Measurements from ENCODE around the gene ELK3. TPM values are rescaled to one million over a fixed set of nuclear protein-coding genes. Genes with fewer than 3 reads are reported as not detected.
A peak's percentile ranks its signal among the peaks of the same experiment; 100 is the strongest.

Gene ELK3
- polyA plus RNA-seq, 3 donors: 4.7 to 28.1 (median 26.3) TPM

DNA sequence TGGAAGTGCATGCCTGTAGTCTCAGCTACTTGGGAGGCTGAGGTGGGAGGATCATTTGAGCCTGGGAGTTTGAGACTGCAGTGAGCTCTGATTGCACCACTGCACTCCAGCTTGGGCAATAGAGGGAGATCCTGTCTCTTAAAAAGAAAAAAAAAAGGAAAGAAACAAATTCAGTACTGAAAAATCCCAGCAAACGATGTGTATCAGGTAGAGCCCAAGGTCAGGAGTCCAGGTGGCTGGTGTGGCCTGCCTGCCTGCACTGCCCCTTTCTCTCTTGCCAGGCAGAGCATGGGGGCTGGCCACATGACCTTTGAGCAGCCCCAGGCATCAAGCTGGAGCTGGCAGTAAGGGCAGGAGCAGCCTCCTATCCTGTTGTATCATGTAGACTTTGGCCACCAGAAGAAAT lies 31.8 kb downstream of the ELK3 start:
- WGBS, 3 donors: 22 to 78% (median 71%) methylated on average over 1 of the region's 1 CpG

GRCh38 chr12:96226401-96226800 lies 32.2 kb downstream of the ELK3 start:
- 92 to 94% (median 94%) methylated on average over 4 of the region's 4 CpGs for WGBS, 3 donors
- H3K27ac ChIP-seq (ENCODE audit: low read depth, low read length): no peak overlapping the region

More for the DNA sequence above, 31.8 kb downstream of the ELK3 start:
- H3K27ac ChIP-seq (ENCODE audit: low read depth, low read length): no peak overlapping the region

DNA sequence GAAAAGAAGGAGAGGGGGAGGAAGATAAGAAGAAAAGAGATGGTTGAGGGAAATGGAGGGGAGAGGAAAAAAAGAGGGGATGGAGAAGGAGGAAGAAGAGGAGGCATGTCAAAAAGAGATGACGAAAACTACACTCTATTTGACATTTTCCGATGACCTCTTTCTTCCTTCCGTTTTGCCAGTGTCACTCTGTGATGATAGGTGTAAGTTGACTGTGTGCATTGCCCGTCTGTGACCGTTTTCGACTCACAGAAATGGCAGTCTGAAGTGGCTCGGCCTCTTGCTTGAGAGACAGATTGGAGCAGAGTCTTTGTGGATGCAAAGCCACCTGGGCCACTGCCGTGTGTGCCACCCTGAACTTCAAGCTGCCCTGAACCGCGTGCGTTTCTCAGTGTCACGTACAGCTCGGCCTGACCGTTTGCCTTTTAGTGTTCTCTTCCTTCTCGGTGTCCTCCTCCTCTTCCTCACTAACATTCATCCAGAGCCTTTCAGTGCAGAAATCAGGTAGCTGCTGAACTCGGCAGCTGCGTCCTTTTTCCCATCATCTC lies 32.7 kb downstream of the ELK3 start:
- 81 to 89% (median 88%) methylated on average over 17 of the region's 17 CpGs for WGBS, 3 donors

GRCh38 chr12:96227365-96228106 lies 33.4 kb downstream of the ELK3 start:
- 81 to 85% (median 84%) methylated on average over 12 of the region's 12 CpGs for WGBS, 3 donors
- H3K27ac ChIP-seq (ENCODE audit: low read depth, low read length): no peak overlapping the region

More for the DNA sequence above, 32.7 kb downstream of the ELK3 start:
- H3K27ac ChIP-seq (ENCODE audit: low read depth, low read length): no peak overlapping the region

DNA sequence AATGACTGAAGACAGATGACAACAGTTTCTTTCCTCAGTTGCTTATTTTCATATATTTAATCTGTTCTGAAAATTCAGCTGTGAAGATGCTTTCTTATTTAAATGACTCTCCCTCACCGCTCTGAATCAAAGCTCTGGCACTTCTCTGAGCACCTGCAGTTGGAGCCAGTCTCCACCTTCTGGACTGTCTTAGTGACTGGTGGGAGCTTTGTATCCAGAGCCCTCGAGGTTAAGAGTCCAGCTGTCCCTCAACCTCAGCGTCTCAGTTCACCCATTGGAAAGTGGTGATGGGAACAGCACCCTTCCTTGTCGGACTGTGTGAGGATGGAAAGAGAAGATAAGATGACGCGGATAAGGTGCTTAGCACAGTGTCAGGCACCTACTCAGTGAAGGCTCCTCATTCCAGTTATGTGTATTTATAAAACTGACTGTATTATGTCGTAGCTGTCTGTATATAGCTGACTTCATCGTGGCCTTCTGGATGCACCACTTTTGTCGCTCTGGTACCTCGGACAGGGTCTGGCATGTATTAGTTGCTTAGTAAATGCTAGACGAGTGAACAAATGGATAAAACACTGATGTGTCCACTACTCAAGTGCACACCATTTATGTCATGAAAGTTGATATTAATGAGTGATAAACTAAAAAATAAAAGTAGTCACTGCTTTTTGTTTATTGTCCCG lies 34.5 kb downstream of the ELK3 start:
- no peak overlapping the region for H3K27ac ChIP-seq (ENCODE audit: low read depth, low read length)
- 78 to 87% (median 83%) methylated on average over 12 of the region's 12 CpGs for WGBS, 3 donors

DNA sequence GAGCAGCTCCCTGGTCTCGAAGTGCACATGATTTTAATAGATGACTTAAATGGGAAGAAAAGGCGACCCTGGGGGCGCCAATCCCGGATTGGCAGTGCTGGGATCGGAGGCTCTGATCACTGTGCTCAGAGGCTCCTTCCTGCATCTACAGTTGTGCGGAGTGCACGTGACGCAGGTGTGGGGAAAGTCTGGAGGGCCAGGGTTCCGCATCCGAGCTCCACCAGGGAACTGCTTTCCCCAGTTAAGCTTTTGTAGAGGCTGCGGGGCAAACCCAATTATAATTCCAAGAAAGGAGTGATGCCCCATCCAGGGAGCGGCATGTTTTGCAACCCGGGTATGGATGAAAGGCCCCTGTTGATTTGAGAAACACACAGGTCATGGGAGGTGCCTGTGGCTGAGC lies 36.5 kb downstream of the ELK3 start:
- 92 to 93% (median 92%) methylated on average over 13 of the region's 13 CpGs for WGBS, 3 donors
- H3K27ac ChIP-seq (ENCODE audit: low read depth, low read length): no peak overlapping the region

GRCh38 chr12:96233168-96233567 lies 39.0 kb downstream of the ELK3 start:
- 41 to 81% (median 49%) methylated on average over 7 of the region's 7 CpGs for WGBS, 3 donors
- no peak overlapping the region for H3K27ac ChIP-seq (ENCODE audit: low read depth, low read length)

GRCh38 chr12:96233939-96234461 lies 39.8 kb downstream of the ELK3 start:
- WGBS, 3 donors: 48 to 83% (median 51%) methylated on average over 15 of the region's 15 CpGs
- H3K27ac ChIP-seq (ENCODE audit: low read depth, low read length): peak overlapping the region; percentile 30

DNA sequence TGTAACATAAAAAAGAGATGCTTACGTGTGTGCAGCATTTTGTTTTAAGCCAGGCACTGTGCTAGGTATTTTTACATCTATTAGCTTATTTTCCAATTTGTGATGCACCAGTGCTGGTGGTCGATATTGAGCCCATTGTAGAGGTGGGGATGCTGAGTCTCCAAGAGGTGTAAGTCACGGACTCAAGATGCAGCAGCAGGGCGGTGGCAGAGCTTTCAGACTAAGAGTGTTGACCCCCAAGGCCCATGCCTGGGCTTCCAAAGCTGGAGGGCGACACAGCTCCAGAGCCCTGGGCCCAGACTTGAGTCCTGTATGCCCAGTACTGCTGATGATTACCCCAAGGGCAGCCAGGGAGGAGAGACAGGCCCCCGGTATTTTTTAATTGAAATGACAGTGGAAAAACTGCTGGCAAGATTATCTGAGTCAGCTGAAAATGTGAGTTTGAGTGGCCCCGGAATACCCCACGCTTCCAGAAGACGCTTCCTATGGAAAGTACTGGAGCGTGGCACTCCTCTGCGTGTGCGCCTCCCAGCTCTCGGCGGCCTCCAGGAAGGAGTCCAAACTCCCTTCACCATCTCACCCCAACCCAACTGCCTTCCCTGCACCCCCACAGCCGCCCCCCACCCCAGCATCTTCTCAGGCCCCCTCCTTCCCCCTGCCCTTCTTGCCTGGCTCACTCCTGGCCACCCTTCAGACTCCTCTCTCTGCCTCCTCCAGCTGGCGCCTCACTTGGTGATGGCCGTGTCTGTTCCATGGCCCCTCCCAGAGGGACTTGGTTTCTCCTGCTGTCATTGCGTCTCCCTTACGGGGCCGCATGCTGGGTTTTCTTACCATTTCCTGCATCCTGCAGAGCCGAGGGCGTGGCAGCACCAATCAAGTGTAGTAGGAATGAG lies 40.7 kb downstream of the ELK3 start:
- WGBS, 3 donors: 75 to 91% (median 77%) methylated on average over 22 of the region's 22 CpGs
- H3K27ac ChIP-seq (ENCODE audit: low read depth, low read length): peak overlapping the region; percentile 41

DNA sequence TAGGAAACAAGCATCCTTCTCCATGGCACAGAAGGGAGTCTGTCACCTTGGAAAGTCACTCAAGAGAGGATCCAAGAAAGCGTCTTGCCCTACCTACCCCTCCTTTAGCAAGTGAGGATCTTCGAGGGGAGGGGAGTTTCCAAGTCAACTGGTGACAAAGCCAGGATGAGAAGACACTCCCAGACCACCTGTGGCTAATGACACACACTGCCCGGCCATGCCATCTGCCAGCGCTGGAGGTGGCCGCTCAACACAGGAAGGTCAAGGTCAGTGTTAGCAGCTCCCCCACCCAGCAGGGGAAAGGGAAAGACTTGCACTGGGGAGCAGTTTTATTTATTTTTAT lies 41.3 kb downstream of the ELK3 start:
- 58 to 85% (median 65%) methylated on average over 5 of the region's 5 CpGs for WGBS, 3 donors
- no peak overlapping the region for H3K27ac ChIP-seq (ENCODE audit: low read depth, low read length)

DNA sequence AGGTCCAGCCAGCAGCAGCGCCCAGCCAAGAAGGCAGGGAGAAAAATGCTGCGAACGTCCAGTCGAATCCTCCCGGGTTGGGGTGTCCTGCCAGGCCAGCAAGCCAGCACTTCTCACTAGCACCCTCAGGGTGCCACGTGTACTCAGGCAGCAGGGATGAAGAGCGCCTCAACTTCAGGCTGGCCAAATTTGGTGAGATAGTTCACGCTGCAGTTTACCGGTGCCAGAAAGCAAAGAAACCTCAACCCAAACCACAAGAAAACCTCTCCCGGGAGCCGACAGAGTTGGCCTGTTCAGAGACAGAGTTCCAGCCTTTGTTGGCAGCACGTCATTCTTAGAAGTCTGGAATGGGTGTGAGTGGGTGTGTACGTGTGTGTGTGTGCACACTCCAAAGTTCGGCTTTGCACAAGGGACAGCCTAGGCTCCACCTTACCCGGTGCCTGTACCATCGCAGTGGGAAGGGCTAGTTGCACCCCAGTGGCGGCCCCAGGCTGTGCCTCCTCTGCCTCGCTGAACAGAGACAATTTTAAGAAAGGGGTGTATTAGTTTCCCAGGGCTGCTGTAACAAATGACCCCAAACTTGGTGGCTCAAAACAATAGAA lies 42.1 kb downstream of the ELK3 start:
- H3K27ac ChIP-seq (ENCODE audit: low read depth, low read length): no peak overlapping the region
- WGBS, 3 donors: 44 to 70% (median 51%) methylated on average over 18 of the region's 18 CpGs

DNA sequence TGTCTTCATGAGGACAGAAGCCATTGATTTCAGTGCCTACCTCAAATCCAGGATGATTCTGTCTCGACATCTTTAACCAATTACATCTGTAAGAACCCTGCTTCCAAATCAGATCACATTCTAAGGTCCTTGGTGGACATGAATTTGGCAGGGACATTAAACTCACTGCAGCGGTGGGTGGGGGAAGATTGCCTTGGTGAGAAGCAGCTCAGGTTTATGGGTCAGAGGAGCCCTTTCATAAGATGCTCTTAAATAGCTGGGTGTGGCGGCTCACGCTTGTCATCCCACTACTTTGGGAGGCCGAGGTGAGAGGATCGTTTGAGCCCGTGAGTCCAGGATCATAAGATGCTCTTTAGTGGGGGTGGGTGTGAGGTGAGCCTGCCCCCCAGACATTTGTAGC lies 42.9 kb downstream of the ELK3 start:
- 73 to 87% (median 78%) methylated on average over 7 of the region's 7 CpGs for WGBS, 3 donors
- peak overlapping the region; percentile 74 for H3K27ac ChIP-seq (ENCODE audit: low read depth, low read length)

DNA sequence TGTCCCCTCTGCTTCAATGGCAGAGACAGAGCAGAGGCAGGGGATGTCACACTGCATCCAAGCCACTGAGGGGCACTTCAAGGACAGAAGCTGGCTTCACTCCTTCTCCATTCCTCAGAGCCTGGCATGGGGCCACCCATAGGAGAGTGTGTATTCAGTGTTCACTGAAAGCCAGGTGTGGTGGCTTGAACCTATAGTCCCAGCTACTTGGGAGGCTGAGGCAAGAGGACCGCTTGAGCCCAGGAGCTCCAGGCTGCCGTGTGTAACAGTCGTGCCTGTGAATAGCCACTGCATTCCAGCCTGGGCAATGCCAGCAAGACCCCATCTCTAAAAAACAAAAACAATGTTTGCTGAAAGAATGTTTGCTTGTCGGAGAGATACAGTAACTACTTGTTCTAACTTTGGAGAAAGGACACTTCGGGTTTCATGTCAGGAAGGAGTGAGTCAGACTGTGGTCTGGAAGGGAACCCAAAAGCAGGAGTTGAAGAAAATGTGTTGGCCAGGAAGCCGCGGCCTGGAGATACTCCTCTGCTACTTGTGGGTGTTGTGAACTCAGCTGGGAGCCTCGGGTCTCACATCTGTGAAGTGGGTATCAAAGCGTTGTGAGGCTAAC lies 43.4 kb downstream of the ELK3 start:
- WGBS, 3 donors: 23 to 71% (median 24%) methylated on average over 9 of the region's 9 CpGs
- peak overlapping the region; percentile 63 for H3K27ac ChIP-seq (ENCODE audit: low read depth, low read length)

DNA sequence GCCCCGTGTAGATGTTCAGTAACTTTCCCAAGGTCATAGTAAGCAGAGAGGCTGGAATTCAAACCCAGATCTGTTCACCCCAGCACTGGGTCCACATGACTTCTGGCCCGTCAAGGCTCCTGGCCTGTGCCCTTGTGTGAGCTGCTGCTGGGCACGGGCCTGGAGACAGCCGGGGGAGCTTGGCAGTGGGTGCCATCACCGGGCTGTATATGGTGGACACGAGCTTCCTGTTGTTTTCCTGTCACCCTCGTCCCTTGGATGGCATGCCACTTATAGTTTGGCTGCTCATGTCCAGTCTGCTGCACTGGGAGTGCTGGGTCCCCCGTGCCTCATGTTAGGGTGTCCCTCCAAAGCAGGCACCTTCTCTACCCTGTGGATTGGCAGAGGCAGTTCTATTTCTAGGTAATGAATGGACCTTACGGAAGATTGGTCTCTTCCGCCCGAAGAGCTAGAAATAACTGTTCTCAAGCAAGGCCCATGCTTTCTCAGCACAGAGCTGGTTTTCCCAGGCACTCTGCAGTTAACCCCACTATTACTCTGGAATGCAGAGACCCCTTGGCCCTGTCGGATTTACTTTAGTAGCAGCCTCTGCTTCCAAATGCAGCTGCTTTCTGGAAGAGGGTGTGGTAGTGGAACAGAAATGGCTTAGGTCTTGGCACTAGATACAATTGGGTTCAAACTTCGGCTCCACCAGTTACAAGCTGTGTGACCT lies 44.3 kb downstream of the ELK3 start:
- H3K27ac ChIP-seq (ENCODE audit: low read depth, low read length): peak overlapping the region; percentile 63
- WGBS, 3 donors: 61 to 70% (median 70%) methylated on average over 13 of the region's 13 CpGs

DNA sequence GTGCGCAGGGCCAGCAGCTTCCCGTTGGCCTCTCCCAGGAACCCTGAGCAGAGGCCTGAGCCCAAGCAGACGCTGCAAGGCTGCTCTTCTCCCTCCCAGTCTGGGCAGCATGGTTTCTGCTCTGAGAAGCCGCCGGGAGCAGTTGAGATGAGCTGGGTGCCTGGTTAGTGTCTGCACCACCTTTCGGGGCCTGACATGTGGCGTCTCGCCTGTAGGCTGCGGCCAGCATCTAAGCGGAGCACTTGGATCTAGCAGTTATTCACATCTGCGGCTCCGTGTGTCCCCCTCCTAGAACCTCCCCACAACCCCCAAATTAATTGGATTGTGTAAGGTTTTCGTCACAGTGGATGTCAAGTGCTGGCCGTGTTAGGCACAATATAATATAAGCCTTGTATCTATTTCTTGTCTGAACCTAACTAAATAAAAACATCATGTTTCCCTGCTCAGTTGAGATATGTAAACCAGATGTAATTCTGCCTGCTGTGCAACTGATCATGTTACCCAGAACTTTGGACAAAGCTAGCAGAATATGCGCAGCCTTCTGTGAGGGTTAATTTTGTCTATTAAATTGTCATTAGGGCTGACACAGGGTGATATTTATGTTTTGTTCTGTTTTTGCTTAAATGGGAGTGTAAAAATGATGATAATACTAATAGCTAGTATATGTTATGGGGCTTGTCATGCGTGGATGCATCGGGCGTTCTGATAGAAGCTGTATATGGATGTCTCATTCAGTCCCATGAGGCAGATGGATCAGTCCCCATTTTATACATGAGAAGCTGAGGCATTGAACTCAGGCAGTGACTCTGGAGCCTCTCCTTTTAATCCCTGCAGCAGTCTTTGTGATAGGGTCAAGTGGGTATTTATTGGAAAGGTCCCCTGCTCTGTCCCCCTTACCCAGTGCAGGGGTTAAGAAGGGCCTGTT lies 45.8 kb downstream of the ELK3 start:
- H3K27ac ChIP-seq (ENCODE audit: low read depth, low read length): peak overlapping the region; percentile 3
- 65 to 82% (median 72%) methylated on average over 18 of the region's 18 CpGs for WGBS, 3 donors

- H3K27ac ChIP-seq (ENCODE audit: low read depth, low read length): no peak overlapping the region
- WGBS, 3 donors: 54 to 70% (median 64%) methylated on average over 11 of the region's 11 CpGs
These were observed 46.5 kb downstream of the ELK3 start for GRCh38 chr12:96240656-96241055.
